DND-41 (cell line): ENCODE data around the gene MYL6B.

Source experiments
- EZH2 ChIP-seq: IDR thresholded peaks from 3 replicates; pipeline ENCODE4 v1.6.1; 2012; ENCODE audit warnings: borderline replicate concordance, low read depth, mild to moderate bottlenecking, moderate library complexity, low read length, inconsistent platforms; ENCODE audit not compliant: severe bottlenecking
- TF ChIP-seq, protein P1 (sequence below): IDR thresholded peaks from 2 replicates; pipeline ENCODE4 v1.5.1; 2012; ENCODE audit warnings: borderline replicate concordance, low read length, moderate library complexity, mild to moderate bottlenecking; ENCODE audit not compliant: poor library complexity, severe bottlenecking; ENCODE audit errors: extremely low read depth

GRCh38 chr12:56178347-56178746 lies 26.0 kb downstream of the MYL6B start:
- TF ChIP-seq, protein P1, sequence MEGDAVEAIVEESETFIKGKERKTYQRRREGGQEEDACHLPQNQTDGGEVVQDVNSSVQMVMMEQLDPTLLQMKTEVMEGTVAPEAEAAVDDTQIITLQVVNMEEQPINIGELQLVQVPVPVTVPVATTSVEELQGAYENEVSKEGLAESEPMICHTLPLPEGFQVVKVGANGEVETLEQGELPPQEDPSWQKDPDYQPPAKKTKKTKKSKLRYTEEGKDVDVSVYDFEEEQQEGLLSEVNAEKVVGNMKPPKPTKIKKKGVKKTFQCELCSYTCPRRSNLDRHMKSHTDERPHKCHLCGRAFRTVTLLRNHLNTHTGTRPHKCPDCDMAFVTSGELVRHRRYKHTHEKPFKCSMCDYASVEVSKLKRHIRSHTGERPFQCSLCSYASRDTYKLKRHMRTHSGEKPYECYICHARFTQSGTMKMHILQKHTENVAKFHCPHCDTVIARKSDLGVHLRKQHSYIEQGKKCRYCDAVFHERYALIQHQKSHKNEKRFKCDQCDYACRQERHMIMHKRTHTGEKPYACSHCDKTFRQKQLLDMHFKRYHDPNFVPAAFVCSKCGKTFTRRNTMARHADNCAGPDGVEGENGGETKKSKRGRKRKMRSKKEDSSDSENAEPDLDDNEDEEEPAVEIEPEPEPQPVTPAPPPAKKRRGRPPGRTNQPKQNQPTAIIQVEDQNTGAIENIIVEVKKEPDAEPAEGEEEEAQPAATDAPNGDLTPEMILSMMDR: no peak
- TF ChIP-seq EZH2: no peak
